Esophagus squamous epithelium (tissue), 4 donors: ENCODE data around the gene DLK1.

ENCODE experiments used
- POLR2A ChIP-seq, 4 donors: fragments of 450-650 bp; IDR thresholded peaks; one replicate each; pipeline ENCODE4 v1.6.1; 2017; ENCODE audit warnings: antibody characterized with exemption in 4 of 4, mild to moderate bottlenecking in 4 of 4, moderate library complexity in 3 of 4
- TF ChIP-seq, protein P1 (sequence below), 6 experiments: fragments of 450-650 bp in 4 of 6; fragments of 200-600 bp in 2 of 6; sonication (generic) in 2 of 6; IDR thresholded peaks; one replicate each; pipeline ENCODE4 v1.5.1; 2016 to 2019; ENCODE audit warnings: antibody characterized with exemption in 6 of 6, mild to moderate bottlenecking in 4 of 6, moderate library complexity in 4 of 6

GRCh38 chr14:100725587-100726387 is 905 bp upstream of the DLK1 start:
- TF ChIP-seq POLR2A (IDR thresholded peaks at IDR 0.05) = no peak
- TF ChIP-seq, protein P1, sequence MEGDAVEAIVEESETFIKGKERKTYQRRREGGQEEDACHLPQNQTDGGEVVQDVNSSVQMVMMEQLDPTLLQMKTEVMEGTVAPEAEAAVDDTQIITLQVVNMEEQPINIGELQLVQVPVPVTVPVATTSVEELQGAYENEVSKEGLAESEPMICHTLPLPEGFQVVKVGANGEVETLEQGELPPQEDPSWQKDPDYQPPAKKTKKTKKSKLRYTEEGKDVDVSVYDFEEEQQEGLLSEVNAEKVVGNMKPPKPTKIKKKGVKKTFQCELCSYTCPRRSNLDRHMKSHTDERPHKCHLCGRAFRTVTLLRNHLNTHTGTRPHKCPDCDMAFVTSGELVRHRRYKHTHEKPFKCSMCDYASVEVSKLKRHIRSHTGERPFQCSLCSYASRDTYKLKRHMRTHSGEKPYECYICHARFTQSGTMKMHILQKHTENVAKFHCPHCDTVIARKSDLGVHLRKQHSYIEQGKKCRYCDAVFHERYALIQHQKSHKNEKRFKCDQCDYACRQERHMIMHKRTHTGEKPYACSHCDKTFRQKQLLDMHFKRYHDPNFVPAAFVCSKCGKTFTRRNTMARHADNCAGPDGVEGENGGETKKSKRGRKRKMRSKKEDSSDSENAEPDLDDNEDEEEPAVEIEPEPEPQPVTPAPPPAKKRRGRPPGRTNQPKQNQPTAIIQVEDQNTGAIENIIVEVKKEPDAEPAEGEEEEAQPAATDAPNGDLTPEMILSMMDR (IDR thresholded peaks at IDR 0.05) = no peak
